HepG2 (cell line): ENCODE results near the gene DHRS1. TPM values are rescaled to one million over a fixed set of nuclear protein-coding genes. Genes with fewer than 3 reads are reported as not detected.

ENCODE experiments used
- ARID4A ChIP-seq: sonication (generic); formaldehyde crosslinking; IDR thresholded peaks from 2 replicates; pipeline ENCODE4 v1.5.0; 2020; ENCODE audit warnings: mild to moderate bottlenecking, missing genetic modification reagents, borderline replicate concordance
- DMTF1 ChIP-seq: sonication (generic); formaldehyde crosslinking; IDR thresholded peaks from 2 replicates; pipeline ENCODE4 v1.4.0; 2020; ENCODE audit warnings: mild to moderate bottlenecking, missing genetic modification reagents
- GATAD2A ChIP-seq: IDR thresholded peaks from 2 replicates; pipeline ENCODE4 v1.6.1; 2016
- HNRNPH1 ChIP-seq: fragments of 200-400 bp; formaldehyde crosslinking; optimal IDR thresholded peaks from 2 replicates; pipeline ENCODE3; 2017; ENCODE audit warnings: mild to moderate bottlenecking, low read depth, low read length
- PITX1 ChIP-seq: sonication (generic); formaldehyde crosslinking; IDR thresholded peaks from 2 replicates; pipeline ENCODE4 v1.5.1; 2020; ENCODE audit warnings: mild to moderate bottlenecking, missing genetic modification reagents
- SNAI1 ChIP-seq: sonication (generic); formaldehyde crosslinking; IDR thresholded peaks from 2 replicates; pipeline ENCODE4 v1.5.0; 2020; ENCODE audit warnings: mild to moderate bottlenecking, missing genetic modification reagents, borderline replicate concordance
- THAP7 ChIP-seq: sonication (generic); formaldehyde crosslinking; IDR thresholded peaks from 2 replicates; pipeline ENCODE4 v1.8.1; 2023; ENCODE audit warnings: mild to moderate bottlenecking, missing genetic modification reagents
- TOPORS ChIP-seq: sonication (generic); formaldehyde crosslinking; IDR thresholded peaks from 2 replicates; pipeline ENCODE4 v1.8.0; 2023; ENCODE audit warnings: mild to moderate bottlenecking, missing genetic modification reagents
- ZNF318 ChIP-seq: sonication (generic); formaldehyde crosslinking; IDR thresholded peaks from 2 replicates; pipeline ENCODE4 v1.4.0; 2020; ENCODE audit warnings: mild to moderate bottlenecking, missing genetic modification reagents
- ZNF713 ChIP-seq: sonication (generic); formaldehyde crosslinking; IDR thresholded peaks from 2 replicates; pipeline ENCODE4 v1.4.0; 2020; ENCODE audit warnings: mild to moderate bottlenecking, missing genetic modification reagents
- ZNF879 ChIP-seq: sonication (generic); formaldehyde crosslinking; IDR thresholded peaks from 2 replicates; pipeline ENCODE4 v1.8.1; 2023; ENCODE audit warnings: missing genetic modification reagents
- polyA plus RNA-seq, 8 experiments: library from polyadenylated mRNA; depleted of rRNA in 3 of 8; stranded (reverse) in 7 of 8; unstranded in 1 of 8; fragments of >200 nt; fragmentation: Illumina TruSeq in 4 of 8; extraction: Trizol in 4 of 8; gene quantifications; 2 replicates each; pipeline versions ENCODE4 v1.2.1 to v1.2.3, GENCODE V29; 2011 to 2016; ENCODE audit warnings: low read depth in 4 of 8, missing spikeins in 1 of 8, mixed read lengths in 1 of 8; ENCODE audit not compliant: insufficient read depth in 1 of 8
- total RNA-seq, 5 experiments: library from RNA; depleted of rRNA; stranded (reverse); fragments of >200 nt; fragmentation: Illumina TruSeq; extraction: Trizol; gene quantifications; 2 replicates each; pipeline ENCODE4 v1.2.3, GENCODE V29; 2016; ENCODE audit warnings: low read depth in 1 of 5

Gene DHRS1
- total and polyA plus RNA-seq, 2 of the 13 experiments (the other 11 are each of a cell fraction or from before 2014, with no cell fraction given): 49.8 to 60.8 TPM

GRCh38 chr14:24308342-24309124, 9.0 kb upstream of the DHRS1 start (continued):
- TF ChIP-seq ARID4A (no peak), TOPORS (0 out of 2 replicates have a peak, but pooled peaks have one; percentile 46), GATAD2A (CRISPR knock-in tag) (no peak), DMTF1 (CRISPR knock-in tag) (no peak), ZNF713 (CRISPR knock-in tag) (0 out of 2 replicates have a peak, but pooled peaks have one; percentile 73), ZNF318 (CRISPR knock-in tag) (peak; percentile 79; the same call in 1 of the 2 replicates), ZNF879 (CRISPR knock-in tag) (peak; percentile 65; the same call in 1 of the 2 replicates), HNRNPH1 (no peak), PITX1 (CRISPR knock-in tag) (no peak), SNAI1 (CRISPR knock-in tag) (0 out of 2 replicates have a peak, but pooled peaks have one; percentile 27), THAP7 (CRISPR knock-in tag) (peak; percentile 69; the same call in 1 of the 2 replicates)
